Parathyroid adenoma (tissue), 2 donors: Measurements from ENCODE around the gene ZNF384.
A peak's percentile ranks its signal among the peaks of the same experiment; 100 is the strongest.

Experiments
- H2AFZ ChIP-seq: fragments of 300-600 bp; sonication (generic); one replicate; pipeline ENCODE4 v1.7.0; 2017; ENCODE audit warnings: antibody characterized with exemption, mild to moderate bottlenecking
- H3K27ac ChIP-seq: fragments of 300-600 bp; sonication (generic); one replicate; pipeline ENCODE4 v1.7.0; 2017
- H3K27me3 ChIP-seq: fragments of 300-600 bp; sonication (generic); one replicate; pipeline ENCODE4 v1.7.0; 2017; ENCODE audit warnings: low read length; ENCODE audit not compliant: control insufficient read depth, insufficient read depth
- H3K36me3 ChIP-seq: fragments of 300-600 bp; sonication (generic); one replicate; pipeline ENCODE4 v1.7.0; 2017; ENCODE audit warnings: low read length; ENCODE audit not compliant: control insufficient read depth, insufficient read depth
- H3K4me1 ChIP-seq: fragments of 300-600 bp; sonication (generic); one replicate; pipeline ENCODE4 v1.7.0; 2017; ENCODE audit warnings: control low read depth
- H3K4me2 ChIP-seq: fragments of 300-600 bp; sonication (generic); one replicate; pipeline ENCODE4 v1.7.0; 2017; ENCODE audit warnings: low read length
- H3K4me3 ChIP-seq: fragments of 300-600 bp; sonication (generic); one replicate; pipeline ENCODE4 v1.7.0; 2017; ENCODE audit warnings: low read depth, low read length
- H3K79me2 ChIP-seq: fragments of 300-600 bp; sonication (generic); one replicate; pipeline ENCODE4 v1.7.0; 2017; ENCODE audit warnings: control low read depth
- H3K9ac ChIP-seq: fragments of 300-600 bp; sonication (generic); one replicate; pipeline ENCODE4 v1.7.0; 2017; ENCODE audit warnings: mild to moderate bottlenecking
- H3K9me3 ChIP-seq: fragments of 300-600 bp; sonication (generic); one replicate; pipeline ENCODE4 v1.7.0; 2017; ENCODE audit warnings: low read length; ENCODE audit not compliant: control insufficient read depth
- TF ChIP-seq, protein P1 (sequence below): fragments of 300-600 bp; sonication (generic); IDR thresholded peaks from one replicate; pipeline ENCODE4 v1.7.0; 2017; ENCODE audit warnings: antibody characterized with exemption, mild to moderate bottlenecking
- donor health status: primary hyperparathyroidism.

The ZNF384 gene

DNA sequence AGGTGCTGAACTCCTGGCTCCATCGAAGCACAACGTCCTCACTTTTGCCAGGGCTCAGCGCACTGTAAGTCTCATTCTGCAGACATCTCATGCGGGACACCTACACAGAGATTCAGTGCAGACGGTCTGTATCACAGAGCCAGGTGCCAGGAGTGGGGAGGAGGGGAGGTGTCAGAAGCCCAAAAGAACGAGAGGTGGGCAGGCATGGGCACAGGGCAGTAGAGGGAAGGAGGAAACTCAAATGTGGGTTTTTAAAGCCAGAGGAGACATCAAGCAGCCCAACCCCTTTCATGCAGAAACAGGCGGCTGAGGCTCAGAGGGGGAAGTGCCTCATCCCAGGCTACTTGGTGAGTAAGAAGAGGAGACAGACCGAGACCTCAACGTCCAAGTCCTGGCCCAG is 50.9 kb downstream of the ZNF384 start:
- Histone ChIP-seq H3K9ac (no peak overlapping the region), H3K4me2 (no peak overlapping the region), H3K36me3 (no peaks in the 10 kb centered on the region), H3K4me1 (peaks cover 14% of the 10 kb centered on the region), H3K9me3 (no peaks in the 10 kb centered on the region), H3K79me2 (no peaks in the 10 kb centered on the region), H3K4me3 (no peak overlapping the region), H3K27me3 (no peaks in the 10 kb centered on the region), H2AFZ (no peak overlapping the region), H3K27ac (peak overlapping the region; percentile 47)
- TF ChIP-seq, protein P1, sequence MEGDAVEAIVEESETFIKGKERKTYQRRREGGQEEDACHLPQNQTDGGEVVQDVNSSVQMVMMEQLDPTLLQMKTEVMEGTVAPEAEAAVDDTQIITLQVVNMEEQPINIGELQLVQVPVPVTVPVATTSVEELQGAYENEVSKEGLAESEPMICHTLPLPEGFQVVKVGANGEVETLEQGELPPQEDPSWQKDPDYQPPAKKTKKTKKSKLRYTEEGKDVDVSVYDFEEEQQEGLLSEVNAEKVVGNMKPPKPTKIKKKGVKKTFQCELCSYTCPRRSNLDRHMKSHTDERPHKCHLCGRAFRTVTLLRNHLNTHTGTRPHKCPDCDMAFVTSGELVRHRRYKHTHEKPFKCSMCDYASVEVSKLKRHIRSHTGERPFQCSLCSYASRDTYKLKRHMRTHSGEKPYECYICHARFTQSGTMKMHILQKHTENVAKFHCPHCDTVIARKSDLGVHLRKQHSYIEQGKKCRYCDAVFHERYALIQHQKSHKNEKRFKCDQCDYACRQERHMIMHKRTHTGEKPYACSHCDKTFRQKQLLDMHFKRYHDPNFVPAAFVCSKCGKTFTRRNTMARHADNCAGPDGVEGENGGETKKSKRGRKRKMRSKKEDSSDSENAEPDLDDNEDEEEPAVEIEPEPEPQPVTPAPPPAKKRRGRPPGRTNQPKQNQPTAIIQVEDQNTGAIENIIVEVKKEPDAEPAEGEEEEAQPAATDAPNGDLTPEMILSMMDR, result no peak

DNA sequence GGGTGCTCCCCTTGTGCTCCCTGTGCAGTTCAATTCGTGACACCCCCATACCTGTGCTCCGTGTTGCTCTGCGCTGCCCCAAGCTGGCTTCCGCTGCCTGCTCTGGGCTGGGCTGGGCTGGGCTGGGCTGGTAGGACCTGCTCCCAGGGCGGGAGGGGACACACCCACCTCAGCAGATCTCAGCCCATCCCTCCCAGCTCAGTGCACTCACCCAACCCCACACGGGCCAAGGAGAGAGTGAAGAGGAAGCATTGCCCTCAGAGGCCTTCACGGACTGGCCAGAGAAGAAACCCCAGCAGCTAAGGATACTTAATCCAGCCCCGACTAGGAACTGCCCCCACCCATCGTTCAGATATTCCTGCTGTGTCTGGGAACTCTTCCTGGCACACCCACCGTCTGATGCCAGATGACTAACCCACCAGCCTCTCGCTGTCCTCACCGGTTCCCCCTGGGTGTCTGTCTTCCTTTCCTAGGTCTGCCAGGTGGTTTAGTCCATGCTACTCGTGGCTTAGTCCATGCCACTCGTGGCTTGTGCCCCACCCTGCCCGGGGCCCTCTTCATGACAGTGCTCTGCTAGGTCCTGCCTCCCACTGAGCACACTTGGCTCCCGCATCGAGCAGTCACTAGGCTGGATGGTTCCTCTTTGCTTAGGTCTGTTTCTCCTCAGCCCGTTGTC is 53.2 kb downstream of the ZNF384 start, which contains the start of gene LPAR5:
Gene LPAR5 (minus strand): TSS at position 104 of the 676 bp plus-strand sequence. CDS start 14,711 bp downstream, outside the sequence.
- TF ChIP-seq, protein P1, result no peak
- Histone ChIP-seq H3K4me1 (peaks cover 11% of the 10 kb centered on the region), H3K36me3 (no peaks in the 10 kb centered on the region), H3K79me2 (no peaks in the 10 kb centered on the region), H3K4me3 (no peak within 1 kb of the TSS), H3K27me3 (no peaks in the 10 kb centered on the region), H3K9me3 (no peaks in the 10 kb centered on the region), H3K4me2 (no peak within 1 kb of the TSS), H2AFZ (peak within 1 kb of the TSS; percentile 39), H3K9ac (no peak within 1 kb of the TSS), H3K27ac (peak within 1 kb of the TSS; percentile 49)

DNA sequence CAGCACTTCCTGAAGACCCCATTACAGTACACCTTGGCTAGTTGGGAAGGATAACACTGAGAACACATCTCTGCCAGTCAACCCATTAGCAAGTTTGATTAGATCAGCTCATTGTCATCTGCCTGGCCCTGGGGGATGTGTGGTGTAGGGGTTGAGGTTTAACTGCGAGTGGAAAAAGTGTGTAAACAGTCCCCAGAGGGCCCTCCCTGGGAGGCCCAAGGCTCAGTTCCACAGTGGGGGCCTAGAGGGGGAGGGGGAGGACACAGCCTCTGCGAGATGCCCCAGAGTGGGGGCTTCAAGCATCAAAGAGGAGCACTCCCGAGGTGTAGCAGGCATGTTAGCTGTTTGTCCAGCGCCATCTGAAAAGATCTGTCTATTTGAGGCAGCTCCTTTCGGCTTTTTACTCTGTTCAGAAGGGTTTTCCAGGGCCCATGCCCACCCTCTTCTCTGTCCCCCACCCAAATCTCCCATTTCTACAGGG is 53.8 kb downstream of the ZNF384 start:
- TF ChIP-seq, protein P1, result no peak
- Histone ChIP-seq H3K36me3 (no peaks in the 10 kb centered on the region), H3K9ac (no peak overlapping the region), H3K4me2 (no peak overlapping the region), H2AFZ (peak overlapping the region; percentile 39), H3K9me3 (no peaks in the 10 kb centered on the region), H3K4me1 (peaks cover 5% of the 10 kb centered on the region), H3K4me3 (no peak overlapping the region), H3K27me3 (no peaks in the 10 kb centered on the region), H3K27ac (peak overlapping the region; percentile 49), H3K79me2 (no peaks in the 10 kb centered on the region)

DNA sequence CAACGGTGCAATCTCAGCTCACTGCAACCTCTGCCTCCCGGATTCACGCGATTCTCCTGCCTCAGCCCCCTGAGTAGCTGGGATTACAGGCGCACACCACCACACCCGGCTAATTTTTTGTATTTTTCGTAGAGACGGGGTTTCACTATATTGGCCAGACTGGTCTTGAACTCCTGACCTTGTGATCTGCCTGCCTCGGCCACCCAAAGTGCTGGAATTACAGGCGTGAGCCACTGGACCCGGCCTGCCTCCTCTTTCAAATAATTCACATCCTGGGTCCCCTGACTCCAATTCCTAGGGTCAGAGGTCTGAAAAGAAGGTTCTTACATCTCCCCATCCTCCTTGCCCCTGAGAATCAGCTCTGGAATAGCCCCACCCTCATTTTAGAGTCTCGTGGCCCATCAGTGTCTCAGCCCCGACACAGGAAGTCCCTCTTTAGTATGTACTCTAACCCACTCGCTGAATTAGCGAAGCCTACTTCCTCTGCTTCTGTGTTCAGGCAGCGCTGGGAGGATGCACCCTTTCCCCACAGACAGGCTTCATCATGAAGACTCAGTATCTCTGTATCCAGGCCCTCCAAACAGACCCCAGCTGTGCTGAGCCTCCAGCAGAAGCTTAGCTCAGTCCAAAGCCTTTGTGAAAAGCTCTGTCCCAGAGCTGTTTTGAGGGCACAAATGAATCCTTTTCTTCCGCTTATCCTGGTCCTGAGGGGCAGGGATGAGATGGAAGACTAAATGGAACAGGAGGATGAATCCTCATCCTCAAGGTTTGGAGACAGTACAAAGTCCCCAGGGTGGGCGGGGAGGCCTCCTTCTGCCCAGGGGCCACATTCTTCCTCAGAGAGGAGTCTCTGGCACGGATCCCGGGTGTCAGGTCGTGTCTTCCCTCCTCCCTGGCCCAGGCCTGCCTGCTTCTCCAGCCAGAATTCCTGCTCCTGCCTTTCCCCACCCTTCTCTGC is 56.9 kb downstream of the ZNF384 start:
- Histone ChIP-seq H3K4me3 (no peak overlapping the region), H3K27me3 (no peaks in the 10 kb centered on the region), H3K27ac (peak overlapping the region; percentile 39), H3K9me3 (no peaks in the 10 kb centered on the region), H2AFZ (peak overlapping the region; percentile 69), H3K4me2 (no peak overlapping the region), H3K79me2 (no peaks in the 10 kb centered on the region), H3K4me1 (peaks cover 2% of the 10 kb centered on the region), H3K36me3 (no peaks in the 10 kb centered on the region), H3K9ac (no peak overlapping the region)
- TF ChIP-seq, protein P1, result no peak
